ENCODE measurements around the gene TCEA3. TPM values are rescaled to one million over a fixed set of nuclear protein-coding genes. Genes with fewer than 3 reads are reported as not detected.

TCEA3 gene
- 9.8 and 13.9 TPM in 2 replicates for total RNA-seq

DNA sequence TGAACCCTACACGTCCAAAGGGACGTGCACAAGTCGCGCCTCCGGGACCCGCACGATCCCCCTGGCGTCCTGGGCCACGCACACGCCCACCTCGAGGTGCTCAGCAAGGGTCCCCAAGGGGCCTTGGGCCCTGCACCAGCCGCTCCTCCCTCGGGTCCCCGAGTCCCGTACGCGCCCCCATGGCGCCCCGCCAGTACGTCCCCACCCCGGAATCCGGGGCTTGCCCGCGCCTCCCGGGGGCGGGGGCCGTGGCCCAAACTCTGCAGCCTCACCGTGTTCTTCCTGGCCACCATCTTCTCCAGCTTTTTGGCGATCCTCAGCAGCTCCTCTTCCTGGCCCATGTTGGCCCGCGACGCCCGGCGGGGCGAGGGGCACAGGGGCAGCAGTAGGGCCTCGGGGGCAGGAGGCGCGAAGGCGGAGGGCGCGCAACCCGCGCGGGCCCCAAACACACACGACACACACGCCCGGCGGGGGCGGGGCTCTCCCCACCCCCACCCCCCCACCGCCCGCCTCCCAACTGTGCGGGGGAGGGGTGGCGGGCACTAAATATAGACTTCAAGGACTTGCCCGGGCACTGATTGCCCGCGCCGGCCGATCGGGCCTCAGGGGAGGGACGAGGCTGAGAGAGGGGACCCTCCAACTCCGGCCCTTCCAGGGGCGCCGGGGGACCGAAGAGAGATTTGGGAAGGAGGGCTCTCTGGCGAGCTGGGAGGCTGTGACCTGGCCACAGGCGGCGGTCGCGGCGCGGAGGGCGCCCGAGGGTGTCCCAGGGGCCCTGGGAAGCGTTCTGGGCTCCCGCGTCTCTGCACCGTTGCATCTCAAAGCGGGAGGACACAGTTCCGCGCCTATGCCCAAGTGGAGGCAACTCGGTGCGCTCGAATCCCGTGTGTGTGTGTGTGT lies at the start of gene TCEA3:
TCEA3 (minus strand) TSS at position 456 of the 900 bp plus-strand sequence; CDS start at position 341, 115 bp downstream.

DNA sequence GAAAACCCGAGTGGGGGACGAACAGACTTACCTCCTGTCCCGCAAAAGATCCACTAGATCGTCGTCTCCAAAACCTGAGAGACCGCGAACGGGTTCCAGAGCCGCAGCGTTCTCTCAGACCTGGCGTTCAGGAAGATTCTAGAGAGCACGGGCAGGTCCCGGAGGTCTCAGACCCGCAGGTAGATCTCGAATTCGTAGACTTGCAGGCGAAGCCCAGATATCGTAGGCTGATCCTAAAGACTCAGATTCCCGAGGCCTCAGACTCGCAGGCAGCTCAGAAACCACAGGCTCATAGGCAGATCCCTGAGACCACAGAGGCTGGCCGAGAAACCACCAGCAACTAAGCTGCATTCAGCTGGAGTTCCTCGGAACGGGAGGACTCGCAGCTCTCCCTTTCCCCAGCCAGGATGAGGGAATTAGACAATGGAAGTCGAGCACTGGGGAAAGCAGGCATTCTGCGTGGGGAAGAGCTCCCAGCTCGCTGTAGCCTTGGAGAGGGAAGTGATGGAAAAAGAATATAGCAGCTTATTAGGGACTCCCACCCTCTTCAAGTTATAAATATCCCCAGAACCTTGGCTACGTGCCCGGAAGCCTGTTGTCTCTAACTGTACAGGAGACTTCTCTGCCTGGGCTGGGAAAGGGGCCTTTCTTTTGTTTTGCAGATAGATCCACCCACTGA lies 55.1 kb downstream of the TCEA3 start, which contains the start of gene ZNF436:
ZNF436 (minus strand) TSS at position 502 of the 679 bp plus-strand sequence. CDS start 1,831 bp downstream, outside the sequence.

DNA sequence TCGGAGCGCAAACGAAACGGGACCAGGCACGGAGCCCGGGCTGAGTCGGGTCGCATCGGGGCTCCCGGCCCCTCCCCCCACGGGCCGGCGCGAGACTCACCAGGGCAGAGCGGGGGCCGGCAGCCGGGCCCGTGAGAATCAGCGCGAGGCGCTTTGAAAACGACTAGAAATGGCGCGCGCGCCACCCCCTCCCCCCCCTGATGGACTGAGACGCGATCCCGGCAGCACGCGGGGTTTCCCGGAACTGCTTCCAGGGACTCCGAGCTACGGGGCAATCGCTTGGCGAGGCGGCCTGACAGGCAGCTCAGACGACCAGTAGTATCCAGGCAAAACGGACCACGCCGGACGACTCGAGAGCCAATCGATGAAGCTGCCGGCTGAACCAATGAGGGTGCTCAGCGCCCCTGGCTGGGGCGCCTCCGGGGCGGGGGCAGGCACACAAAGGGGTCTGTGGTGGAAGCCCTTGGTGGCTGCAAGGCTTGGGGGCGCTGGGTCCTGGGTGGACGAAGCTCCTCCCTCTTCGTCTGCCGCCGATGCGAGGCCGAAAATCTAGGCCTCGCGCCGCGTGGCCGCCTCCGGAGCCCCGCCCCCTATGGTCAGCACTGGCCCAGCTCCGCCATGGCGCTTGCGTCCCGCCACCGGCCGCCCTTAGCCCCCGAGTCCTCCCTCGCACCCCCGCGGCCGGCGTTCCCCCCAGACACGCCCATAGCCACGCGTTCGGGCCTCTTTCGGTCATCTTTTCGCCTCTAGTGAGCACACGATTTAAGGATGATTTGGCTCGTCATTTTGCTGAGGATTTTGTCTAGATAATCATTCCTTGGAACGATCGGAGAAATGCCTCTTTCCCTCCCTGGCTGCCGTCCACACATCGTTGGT lies 80.2 kb downstream of the TCEA3 start, which contains the start of gene HNRNPR:
HNRNPR (minus strand) TSS at position 174 of the 876 bp plus-strand sequence. CDS start 3,276 bp downstream, outside the sequence.

Other genes with a start within 250 kb of the TCEA3 start
- 0.05 TPM in 1 of 2 replicates, not detected in the other for gene HTR1D, start 207.2 kb downstream of the TCEA3 start, total RNA-seq
- gene HNRNPR, start 80.5 kb downstream of the TCEA3 start, total RNA-seq = 60.6 and 87.4 TPM in 2 replicates
- 15.7 and 16.0 TPM in 2 replicates for gene ZNF436, start 54.9 kb downstream of the TCEA3 start, total RNA-seq
- gene ASAP3, start 59.4 kb upstream of the TCEA3 start, total RNA-seq = 19.9 and 24.1 TPM in 2 replicates
- under 0.01 and 0.46 TPM in 2 replicates for gene E2F2, start 106.5 kb upstream of the TCEA3 start, total RNA-seq
- gene ID3, start 134.8 kb upstream of the TCEA3 start, total RNA-seq = 153 and 300 TPM in 2 replicates